HG03457 (cell line): ENCODE results near the gene VSTM2B.

Experiments used
- ATAC-seq: cut with Tn5 transposase; IDR thresholded peaks from one replicate; pipeline ENCODE4 v1.9.1; 2021; ENCODE audit warnings: moderate number of reproducible peaks; ENCODE audit not compliant: unreplicated experiment

Gene VSTM2B

DNA sequence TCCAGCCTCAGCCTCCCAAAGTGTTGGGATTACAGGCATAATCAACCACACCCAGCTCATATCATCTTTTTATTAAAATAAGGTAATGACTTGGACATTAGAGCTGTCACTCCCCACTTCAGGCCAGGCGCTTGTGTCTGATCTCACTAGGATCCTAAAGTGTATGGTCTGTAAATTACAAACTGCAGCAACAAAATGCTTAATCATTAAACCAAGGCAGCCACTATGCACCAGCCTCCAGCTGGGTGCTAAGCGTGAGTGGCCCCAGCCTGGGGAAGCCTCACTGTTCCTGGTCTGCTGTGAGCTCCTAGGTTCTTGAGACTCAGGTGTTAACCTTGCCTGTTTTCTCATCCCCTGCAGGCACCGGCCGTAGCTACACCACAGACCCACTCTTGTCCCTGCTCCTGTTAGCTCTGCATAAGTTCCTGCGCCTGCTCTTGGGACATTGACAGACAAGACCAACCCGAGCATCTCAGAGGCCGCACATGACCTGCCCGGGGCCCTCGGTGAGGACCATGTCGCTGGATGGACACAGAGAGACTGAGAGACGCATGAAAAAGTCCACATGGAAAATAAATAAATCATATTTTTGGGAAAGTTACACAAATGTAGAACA is 37.8 kb downstream of the VSTM2B start:
- no peak for ATAC-seq

- ATAC-seq, result no peak
Observed at GRCh38 chr19:29564574-29565005, 38.8 kb downstream of the VSTM2B start.

- no peak for ATAC-seq
Observed at GRCh38 chr19:29565171-29565570, 39.4 kb downstream of the VSTM2B start.

DNA sequence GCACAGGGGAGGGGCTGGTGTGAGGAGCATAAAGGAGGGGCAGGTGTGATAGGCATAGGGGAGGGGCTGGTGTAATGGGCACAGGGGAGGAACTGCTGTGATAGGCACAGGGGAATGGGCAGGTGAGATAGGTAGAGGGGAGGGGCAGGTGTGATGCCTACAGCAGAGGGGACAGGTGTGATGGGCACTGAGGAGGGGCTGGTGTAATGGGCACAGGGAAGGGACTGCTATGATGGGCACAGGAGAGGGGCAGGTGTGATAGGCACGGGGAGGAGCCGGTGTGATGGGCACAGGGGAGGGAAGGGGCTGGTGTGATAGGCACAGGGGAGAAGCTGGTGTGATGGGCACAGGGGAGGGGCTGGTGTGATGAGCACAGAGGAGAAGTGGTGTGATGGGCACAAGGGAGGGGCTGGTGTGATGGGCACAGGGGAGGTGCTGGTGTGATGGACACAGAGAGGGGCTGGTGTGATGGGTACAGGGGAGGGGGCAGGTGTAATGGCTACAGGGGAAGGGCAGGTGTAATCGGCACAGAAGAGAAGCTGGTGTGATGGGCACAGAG is 40.8 kb downstream of the VSTM2B start:
- ATAC-seq, result no peak

DNA sequence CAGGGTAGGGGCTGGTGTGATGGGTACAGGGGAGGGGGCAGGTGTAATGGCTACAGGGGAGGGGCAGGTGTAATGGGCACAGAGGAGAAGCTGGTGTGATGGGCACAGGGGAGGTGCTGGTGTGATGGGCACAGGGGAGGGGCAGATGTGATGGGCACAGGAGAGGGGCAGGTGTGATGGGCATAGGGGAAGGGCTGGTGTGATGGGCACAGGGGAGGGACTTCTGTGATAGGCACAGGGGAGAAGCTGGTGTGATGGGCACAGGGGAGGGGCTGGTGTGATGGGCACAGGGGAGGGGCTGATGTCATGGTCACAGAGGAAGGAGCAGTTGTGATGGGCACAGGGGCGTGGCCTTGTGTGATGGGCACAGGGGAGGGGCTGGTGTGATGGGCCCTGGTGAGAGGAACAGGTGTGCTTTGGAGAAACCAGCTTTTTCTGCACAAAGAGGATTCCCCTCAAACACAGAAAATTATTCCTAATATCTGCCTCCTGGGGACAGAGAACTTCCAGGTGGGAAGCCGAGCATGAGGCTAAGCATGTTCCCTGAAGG is 41.6 kb downstream of the VSTM2B start:
- no peak for ATAC-seq

DNA sequence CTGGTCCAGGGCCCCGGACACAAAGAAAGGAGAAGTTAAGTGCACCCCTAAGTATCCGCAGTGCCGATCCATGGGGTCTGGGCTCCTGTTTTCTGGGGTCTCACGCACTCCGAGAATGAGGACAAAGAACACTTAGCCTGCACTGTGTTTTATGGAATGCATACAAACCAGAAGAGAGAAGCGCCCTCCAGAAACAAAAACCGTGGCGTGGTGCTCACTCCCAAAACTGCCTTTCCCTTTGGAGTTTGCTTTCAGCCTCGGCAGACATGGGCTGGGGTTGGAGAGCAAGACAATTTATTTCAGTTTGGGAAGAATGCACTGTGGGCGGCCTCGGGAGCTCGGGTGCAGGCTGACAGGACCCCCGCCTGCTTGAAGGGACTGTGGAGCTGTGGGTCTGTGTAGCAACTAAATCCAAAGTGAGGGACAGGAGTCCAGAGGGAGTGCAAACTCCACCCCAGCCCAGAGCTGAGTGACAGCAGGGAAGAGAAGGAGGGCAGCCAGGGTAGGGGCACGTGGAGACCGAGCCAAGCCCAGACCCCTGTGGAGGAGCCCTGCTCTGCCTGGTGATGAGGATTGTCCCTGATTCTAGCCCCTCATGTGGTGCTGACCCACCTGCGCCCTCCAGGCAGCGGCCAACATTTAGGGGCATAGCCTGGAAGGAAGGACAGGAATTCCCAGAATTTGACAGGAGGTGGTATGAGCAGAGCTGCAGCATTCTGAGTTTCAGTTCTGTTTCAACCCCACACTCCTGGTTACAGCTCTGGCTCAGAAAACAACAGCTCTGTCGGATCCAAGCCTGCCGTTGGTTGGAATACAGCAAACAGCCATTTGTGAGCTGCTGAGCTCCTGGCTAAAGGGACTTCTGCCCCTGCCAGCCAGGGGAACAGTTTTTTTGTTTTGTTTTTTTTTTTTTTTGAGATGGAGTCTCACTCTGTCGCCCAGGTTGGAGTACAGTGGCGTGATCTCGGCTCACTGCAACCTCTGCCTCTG is 42.5 kb downstream of the VSTM2B start:
- no peak for ATAC-seq

DNA sequence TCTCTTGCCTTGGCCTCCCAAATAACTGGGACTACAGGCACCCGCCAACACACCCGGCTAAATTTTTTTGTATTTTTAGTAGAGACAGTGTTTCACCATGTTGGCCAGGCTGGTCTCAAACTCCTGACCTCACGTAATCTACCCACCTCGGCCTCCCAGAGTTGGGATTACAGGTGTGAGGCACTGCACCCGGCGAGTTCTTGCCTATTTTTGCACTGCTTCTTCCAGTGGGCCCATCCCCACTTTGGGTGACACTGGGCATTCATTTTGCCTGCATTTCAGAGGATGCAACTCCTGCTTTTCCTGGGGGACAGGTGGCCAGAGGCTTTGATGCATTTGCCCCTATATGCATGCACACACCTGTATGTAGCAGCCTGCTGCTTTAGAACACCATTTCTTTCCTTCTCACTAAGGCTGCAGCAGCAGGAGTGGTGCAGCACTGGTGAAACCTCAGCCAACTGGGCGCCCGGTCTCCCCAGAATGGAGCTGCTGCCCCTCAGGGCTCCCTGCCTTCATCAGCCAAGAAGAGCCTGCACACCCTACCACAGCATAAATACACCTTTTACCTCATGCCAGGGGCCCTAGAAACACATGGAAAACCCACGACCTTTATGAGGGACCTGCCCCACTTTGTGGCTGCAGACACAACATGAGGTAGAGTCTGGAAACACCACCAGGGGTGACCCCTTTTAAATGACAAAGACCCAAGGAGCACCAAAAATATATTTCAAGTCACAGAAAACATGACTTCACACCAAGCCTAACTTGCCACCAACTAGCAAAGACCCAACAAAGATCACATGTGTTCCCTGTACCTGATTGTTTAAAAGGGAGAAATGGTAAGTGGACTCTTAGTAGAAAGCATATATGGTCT is 43.5 kb downstream of the VSTM2B start:
- no peak for ATAC-seq

DNA sequence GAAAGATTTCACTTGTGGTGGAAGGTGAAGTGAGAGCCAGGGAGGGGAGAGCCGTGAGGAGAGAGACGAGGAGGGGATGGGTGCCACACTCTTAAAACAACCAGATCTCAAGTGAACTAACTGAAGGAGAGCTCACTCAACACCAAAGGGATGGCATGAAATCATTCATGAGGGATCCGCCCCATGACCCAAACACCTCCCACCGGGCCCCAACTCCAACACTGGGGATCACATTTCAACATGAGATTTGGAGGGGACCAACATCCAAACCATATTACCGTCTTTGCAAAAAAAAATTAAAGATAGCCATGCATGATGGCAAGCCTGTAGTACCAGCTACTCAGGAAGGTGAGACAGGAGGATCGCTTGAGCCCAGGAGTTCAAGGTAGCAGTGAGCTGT is 45.4 kb downstream of the VSTM2B start:
- no peak for ATAC-seq

GRCh38 chr19:29573486-29573885 is 47.7 kb downstream of the VSTM2B start:
- no peak for ATAC-seq

GRCh38 chr19:29574510-29574909 is 48.7 kb downstream of the VSTM2B start:
- no peak for ATAC-seq

DNA sequence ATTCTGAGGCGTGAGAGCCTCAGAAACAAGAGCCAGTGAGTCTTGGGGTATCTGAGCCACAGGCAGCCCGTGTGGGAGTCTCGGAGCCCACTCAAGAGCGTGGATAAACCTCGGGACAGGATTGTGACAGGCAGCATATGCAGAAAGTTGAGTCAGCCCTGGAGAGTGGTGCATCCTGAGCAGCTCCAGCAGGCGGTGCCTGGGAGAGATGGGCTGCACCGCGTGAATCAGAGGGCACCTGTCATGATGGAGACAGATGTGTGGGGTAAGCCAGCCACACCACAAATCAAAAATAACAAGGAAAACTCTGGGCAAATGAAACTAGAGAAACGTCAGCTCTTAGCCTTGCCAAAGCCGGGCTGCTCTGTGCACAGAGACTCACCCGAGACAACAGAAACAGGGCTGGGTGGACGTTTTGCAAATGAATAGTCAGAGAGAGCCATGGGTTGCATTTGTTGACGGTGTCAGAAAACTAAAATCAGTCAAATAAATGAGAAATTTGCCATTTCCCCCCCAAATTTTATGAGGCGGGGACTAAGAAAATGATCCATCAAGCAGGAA is 50.3 kb downstream of the VSTM2B start:
- ATAC-seq, result no peak

- ATAC-seq, result no peak
Observed at GRCh38 chr19:29576761-29577648, 51.2 kb downstream of the VSTM2B start.

GRCh38 chr19:29577649-29577963 is 51.8 kb downstream of the VSTM2B start:
- no peak for ATAC-seq

DNA sequence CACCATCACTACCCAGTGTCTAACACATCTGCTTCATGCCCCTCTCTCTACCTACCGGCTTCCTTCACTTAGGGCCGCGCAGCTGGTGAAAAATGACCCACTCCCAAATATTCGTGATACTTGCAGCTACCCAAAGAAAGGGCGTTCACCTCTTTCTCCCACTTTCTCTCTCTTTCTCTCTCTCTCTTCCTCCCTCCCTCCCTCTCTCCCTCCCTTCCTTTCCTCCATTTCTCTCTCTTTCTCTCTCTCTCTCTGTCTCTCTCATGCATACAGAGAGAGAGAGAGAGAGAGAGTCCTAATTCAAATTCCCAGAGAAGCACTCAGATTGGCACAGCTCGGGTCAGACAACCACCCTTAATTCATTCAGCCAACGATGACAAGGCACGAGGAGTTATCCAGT is 52.6 kb downstream of the VSTM2B start:
- ATAC-seq, result no peak

GRCh38 chr19:29579308-29579910 is 53.6 kb downstream of the VSTM2B start:
- no peak for ATAC-seq

DNA sequence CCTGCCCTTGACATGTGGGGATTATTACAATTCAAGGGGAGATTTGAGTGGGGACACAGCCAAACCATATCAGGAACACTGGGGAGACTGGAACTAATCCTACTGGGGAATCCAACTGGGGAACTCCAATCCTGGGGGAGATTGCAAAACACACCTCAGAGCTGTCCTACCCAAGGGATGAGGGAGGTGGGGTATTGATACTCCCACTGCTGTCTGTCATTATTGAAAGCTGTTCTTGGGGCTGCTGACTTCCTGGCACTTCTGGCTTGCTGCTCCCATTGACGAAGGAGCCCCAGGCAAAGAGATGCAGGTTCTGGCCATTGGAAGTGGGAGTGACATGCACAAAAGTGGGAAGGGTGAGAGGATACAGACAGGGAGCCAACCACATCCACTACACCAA is 55.6 kb downstream of the VSTM2B start:
- no peak for ATAC-seq

- no peak for ATAC-seq
Observed at GRCh38 chr19:29583196-29583999, 57.6 kb downstream of the VSTM2B start.

- ATAC-seq, result no peak
Observed at GRCh38 chr19:29586401-29586800, 60.6 kb downstream of the VSTM2B start.
